Activated CD4-positive, alpha-beta T cell treated with anti-CD3 and anti-CD28 coated beads for 48 hours (primary cell): Measurements from ENCODE around the gene FRMD3.

Experiments
- DNase-seq: peaks from one replicate; pipeline ENCODE4 v3.0.0-alpha.2; 2020

The FRMD3 gene

DNA sequence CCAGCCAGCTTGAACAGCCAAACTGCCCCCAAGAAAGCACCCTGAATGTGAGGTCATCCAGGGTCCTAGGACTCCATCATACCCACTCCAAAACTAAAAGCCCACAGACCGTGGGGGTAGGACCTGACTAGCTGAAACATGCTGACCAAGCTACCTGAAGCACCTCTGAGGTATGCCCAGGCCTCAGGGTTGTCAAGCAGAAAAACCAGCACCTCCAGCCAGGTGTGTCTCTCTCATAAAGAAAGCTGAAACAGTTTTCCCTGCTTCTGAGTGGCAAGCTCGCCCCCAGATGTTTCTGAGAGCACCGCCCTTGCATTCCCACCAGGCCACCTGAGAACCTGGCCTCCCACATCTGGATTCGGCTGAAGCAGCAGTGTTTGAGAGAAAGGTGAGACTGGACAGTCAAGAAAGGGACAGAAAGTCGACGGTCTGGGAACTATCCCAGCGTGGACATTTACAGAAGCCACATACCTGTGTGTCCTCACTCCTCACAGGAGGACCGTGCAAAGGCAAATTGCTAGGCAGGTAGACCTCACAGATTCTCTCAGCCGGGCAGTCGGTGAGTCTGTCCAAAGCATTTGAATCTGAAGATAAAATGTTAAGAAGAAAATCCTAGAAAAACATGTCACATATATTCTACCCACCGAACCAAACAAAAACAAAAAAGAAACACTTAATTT, 319.6 kb downstream of the FRMD3 start:
- no peak for DNase-seq

DNA sequence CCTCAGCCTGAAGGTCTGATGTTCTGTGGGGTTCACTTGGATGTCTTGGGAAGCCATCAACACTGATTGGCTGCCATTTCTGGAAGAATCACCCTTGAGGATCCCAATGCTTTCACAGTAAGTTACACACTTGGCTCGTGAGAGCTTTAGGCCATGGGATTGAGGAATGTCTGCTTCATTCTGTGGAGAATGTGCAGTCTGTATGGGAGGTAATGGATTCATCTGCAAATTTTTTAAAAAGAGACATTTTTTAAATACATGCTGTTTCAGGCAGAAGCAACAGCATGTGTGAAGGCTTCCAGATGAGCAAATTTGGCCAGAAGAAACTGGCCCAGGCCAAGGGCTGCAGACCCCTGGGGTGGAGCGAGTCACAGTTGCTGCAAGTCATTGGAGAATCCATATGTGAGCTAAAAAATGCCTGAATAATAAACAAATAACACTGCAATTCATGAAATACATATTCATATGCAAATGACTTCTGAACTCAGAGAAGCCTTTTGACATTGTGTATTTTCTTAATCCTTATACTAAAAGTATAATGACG, 328.9 kb downstream of the FRMD3 start:
- no peak for DNase-seq

- no peak for DNase-seq
Measured at GRCh38 chr9:83208065-83208850, 329.9 kb downstream of the FRMD3 start.

DNA sequence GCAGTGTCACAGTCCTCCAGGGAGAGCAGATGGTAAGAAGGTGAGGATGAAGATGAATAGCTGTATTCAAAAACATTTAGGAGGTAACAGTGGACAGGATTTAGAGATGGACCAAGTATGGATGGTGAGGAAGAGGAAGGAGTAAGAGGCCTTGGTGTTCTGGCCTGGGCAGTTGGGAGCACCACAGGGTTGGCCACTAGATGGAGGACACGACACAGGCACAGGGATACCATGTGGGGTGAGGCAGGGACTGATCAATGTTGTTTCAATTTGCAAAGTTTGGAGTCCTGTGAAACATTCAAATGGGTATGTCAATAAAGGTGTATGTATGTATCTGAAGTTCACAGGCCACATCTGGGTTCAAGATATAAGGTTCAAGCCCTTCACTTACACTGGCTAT, 334.2 kb downstream of the FRMD3 start:
- DNase-seq: no peak

DNA sequence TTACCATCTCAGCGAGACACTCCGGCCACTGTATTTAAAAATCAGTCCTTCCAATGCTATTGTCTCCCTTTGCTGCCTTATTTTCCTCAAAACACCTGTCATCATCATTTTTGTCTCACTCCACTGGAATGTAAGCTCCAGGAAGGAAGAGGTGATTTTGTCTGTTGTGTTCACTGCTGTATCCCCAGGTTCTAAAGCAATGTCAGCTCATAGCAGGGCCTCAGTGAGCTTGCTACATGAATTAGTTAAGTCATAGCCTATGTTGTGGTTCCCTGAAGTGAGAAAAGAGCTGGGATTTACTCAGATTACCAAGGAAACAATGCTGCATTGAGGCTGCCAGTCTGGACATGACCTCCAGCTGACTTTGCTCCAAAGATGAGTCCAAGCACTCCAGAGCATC, 337.7 kb downstream of the FRMD3 start:
- no peak for DNase-seq

GRCh38 chr9:83199832-83200231, 338.4 kb downstream of the FRMD3 start:
- no peak for DNase-seq

GRCh38 chr9:83199240-83199639, 339.0 kb downstream of the FRMD3 start:
- DNase-seq: no peak

- no peak for DNase-seq
Measured at GRCh38 chr9:83198371-83198770, 339.8 kb downstream of the FRMD3 start.

DNA sequence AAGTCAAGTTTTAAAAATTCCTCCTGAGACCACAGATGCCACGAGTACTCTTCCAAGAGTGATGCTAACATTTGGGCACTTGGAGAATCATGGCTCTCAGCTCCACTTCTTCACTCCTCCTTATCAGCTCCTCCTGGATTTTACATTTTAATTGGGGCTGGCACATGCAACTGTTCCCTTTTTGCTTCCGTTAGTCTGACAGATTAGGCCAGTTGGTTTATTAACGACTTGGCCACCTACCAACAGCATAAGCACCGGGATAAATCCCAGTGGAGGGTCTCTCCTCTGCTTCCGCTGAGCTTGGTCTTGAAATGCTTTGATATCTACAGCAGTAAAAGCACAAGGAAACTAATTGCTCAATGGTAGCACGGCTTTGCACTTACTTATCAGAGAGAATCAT, 340.6 kb downstream of the FRMD3 start:
- no peak for DNase-seq

DNA sequence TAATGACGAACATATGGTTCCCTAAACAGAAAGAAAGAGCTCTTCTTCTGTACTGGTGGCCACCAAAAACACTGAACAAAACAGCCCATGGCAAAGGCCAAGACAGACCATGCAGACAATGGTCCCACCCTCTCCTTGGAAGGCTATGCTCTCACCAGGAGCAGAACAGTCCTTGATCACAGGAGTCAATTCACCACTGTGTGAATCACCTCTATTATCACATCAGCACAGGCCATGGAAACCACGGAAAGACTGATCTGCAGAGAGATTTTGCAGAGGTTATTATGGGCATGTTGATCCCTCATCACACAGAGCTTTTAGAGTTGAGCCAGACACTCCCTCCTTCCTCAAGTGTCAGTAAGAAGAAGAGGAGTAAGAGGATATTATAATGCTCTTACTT, 341.3 kb downstream of the FRMD3 start:
- DNase-seq: no peak
